K562 (cell line): ENCODE results near the gene SLC22A3. TPM values are rescaled to one million over a fixed set of nuclear protein-coding genes. Genes with fewer than 3 reads are reported as not detected.

ENCODE experiments used
- ATAC-seq: fragments of 200-7000 bp; cut with Tn5 transposase; 3 replicates; pipeline ENCODE4 v1.9.1; 2020; ENCODE audit warnings: moderate library complexity
- BruUV-seq: library from RNA; stranded (reverse); fragments of 400-500 nt; replicated peaks from 2 replicates; lab custom pipeline; 2021; lab: Mats Ljungman, UMichigan
- CTCF ChIA-PET: fragments of 300-600 bp; formaldehyde crosslinking; extraction: SDS; loops from one replicate; lab custom pipeline; 2021; ENCODE audit warnings: low intra/inter-chr PET ratio; lab: Yijun Ruan, JAX
- POLR2A ChIA-PET: fragments of 300-600, 350-650 bp; sonication (Branson Sonifier 250); formaldehyde crosslinking; extraction: SDS; loops from one replicate; lab custom pipeline; 2021; ENCODE audit warnings: antibody characterized with exemption, inconsistent platforms; lab: Yijun Ruan, JAX
- DNase-seq, 4 experiments: peaks; one replicate each; pipeline versions ENCODE4 v3.0.0 to v3.0.0-alpha.2; 2011 to 2018; ENCODE audit warnings: low spot score in 3 of 4, mixed read lengths in 3 of 4; ENCODE audit errors: extremely low read depth in 1 of 4
- FAIRE-seq: peaks from 2 replicates; lab custom pipeline; 2011; peaks lifted over from hg19 to GRCh38; lab: Jason Lieb, UNC
- H2AFZ ChIP-seq: 2 replicates; pipeline ENCODE4 v1.6.0; 2011; ENCODE audit warnings: low read depth, low read length, control low read depth, inconsistent platforms
- H3K27ac ChIP-seq: fragments of 200-600 bp; 3 replicates; pipeline ENCODE4 v1.8.0; 2011; ENCODE audit warnings: low read depth, mild to moderate bottlenecking, control low read depth, inconsistent platforms, low read length, moderate library complexity, mixed read lengths; ENCODE audit errors: extremely low read depth
- H3K27me3 ChIP-seq, 2 experiments: fragments of 300-600 bp in 1 of 2; 2 replicates in 1 of 2; 3 replicates in 1 of 2; pipeline versions ENCODE4 v1.6.0 to v1.8.0; 2011; ENCODE audit warnings: inconsistent platforms in 2 of 2, low read length in 2 of 2, mild to moderate bottlenecking in 1 of 2, mixed read lengths in 1 of 2, moderate library complexity in 1 of 2; ENCODE audit not compliant: control insufficient read depth in 2 of 2, insufficient read depth in 2 of 2
- H3K36me3 ChIP-seq: fragments of 300-600 bp; 3 replicates; pipeline ENCODE4 v1.8.0; 2011; ENCODE audit warnings: mild to moderate bottlenecking, low read length, inconsistent platforms; ENCODE audit not compliant: control insufficient read depth, insufficient read depth
- H3K4me1 ChIP-seq, 2 experiments: fragments of 200-600 bp in 1 of 2; replicated peaks in 1 of 2; 2 replicates in 1 of 2; 3 replicates in 1 of 2; pipeline versions ENCODE4 v1.5.1 to v1.8.0; 2011; ENCODE audit warnings: inconsistent platforms in 2 of 2, low read length in 2 of 2, mild to moderate bottlenecking in 1 of 2, mixed read lengths in 1 of 2, moderate library complexity in 1 of 2; ENCODE audit not compliant: control insufficient read depth in 2 of 2, insufficient read depth in 2 of 2
- H3K4me2 ChIP-seq: 2 replicates; pipeline ENCODE4 v1.6.1; 2011; ENCODE audit warnings: low read length, control low read depth, inconsistent platforms, mixed read lengths; ENCODE audit not compliant: insufficient read depth
- H3K4me3 ChIP-seq: fragments of 200-600 bp; sonication (generic), shearing (Covaris generic); 2 replicates; pipeline ENCODE4 v1.5.1; 2016; ENCODE audit warnings: control low read depth, inconsistent platforms
- H3K79me2 ChIP-seq: fragments of 200-600 bp; 3 replicates; pipeline ENCODE4 v1.8.0; 2011; ENCODE audit warnings: low read length, inconsistent platforms; ENCODE audit not compliant: control insufficient read depth, insufficient read depth
- H3K9ac ChIP-seq, 2 experiments: 2 replicates each; pipeline versions ENCODE4 v1.6.0 to v1.6.1; 2011; ENCODE audit warnings: low read depth in 2 of 2, low read length in 2 of 2, control low read depth in 1 of 2, inconsistent platforms in 1 of 2, mild to moderate bottlenecking in 1 of 2, mixed read lengths in 1 of 2; ENCODE audit not compliant: insufficient read depth in 1 of 2
- H3K9me1 ChIP-seq: one replicate; pipeline ENCODE4 v1.6.0; 2011; ENCODE audit warnings: inconsistent platforms, mild to moderate bottlenecking, low read length, moderate library complexity; ENCODE audit not compliant: control insufficient read depth, insufficient read depth
- H3K9me3 ChIP-seq: replicated peaks from 2 replicates; pipeline ENCODE4 v1.5.1; 2011; ENCODE audit warnings: low read depth, low read length, inconsistent platforms; ENCODE audit not compliant: control insufficient read depth, insufficient read depth
- H4K20me1 ChIP-seq: replicated peaks from 2 replicates; pipeline ENCODE4 v1.6.1; 2011; ENCODE audit warnings: low read length, inconsistent platforms, mixed read lengths; ENCODE audit not compliant: control insufficient read depth, insufficient read depth
- ARID3A ChIP-seq: IDR thresholded peaks from 2 replicates; pipeline ENCODE4 v1.6.1; 2012; ENCODE audit warnings: low read depth, low read length, improper control_type of control experiment, borderline replicate concordance
- CBFA2T2 ChIP-seq: fragments of 450-650 bp; conservative IDR thresholded peaks from 2 replicates; pipeline ENCODE4 v1.6.1; 2017; ENCODE audit warnings: mild to moderate bottlenecking
- CBX2 ChIP-seq: fragments of 200-600 bp; sonication (generic); IDR thresholded peaks from one replicate; pipeline ENCODE4 v1.6.1; 2012; ENCODE audit warnings: mild to moderate bottlenecking, low read length, inconsistent platforms; ENCODE audit not compliant: insufficient read depth, poor library complexity, severe bottlenecking
- CTCFL ChIP-seq: IDR thresholded peaks from 2 replicates; pipeline ENCODE4 v1.6.1; 2011; ENCODE audit warnings: borderline replicate concordance, low read depth, mild to moderate bottlenecking, moderate library complexity, low read length; ENCODE audit not compliant: insufficient read depth, poor library complexity, severe bottlenecking
- ESRRA ChIP-seq: fragments of 450-650 bp; IDR thresholded peaks from 2 replicates; pipeline ENCODE4 v1.6.1; 2014; ENCODE audit warnings: low read depth, mild to moderate bottlenecking, moderate library complexity, borderline replicate concordance
- FOXA3 ChIP-seq, 2 experiments: fragments of 450-650 bp in 1 of 2; sonication (generic) in 1 of 2; formaldehyde crosslinking; IDR thresholded peaks in 1 of 2; conservative IDR thresholded peaks in 1 of 2; 2 replicates each; pipeline versions ENCODE4 v1.4.0 to v1.8.0; 2020 to 2022; ENCODE audit warnings: mild to moderate bottlenecking in 2 of 2, missing genetic modification reagents in 1 of 2
- GTF2E2 ChIP-seq: fragments of 200-800 bp; sonication (Bioruptor generic); IDR thresholded peaks from 2 replicates; pipeline ENCODE4 v1.6.1; 2016; ENCODE audit warnings: missing genetic modification characterization, missing compliant biosample characterization
- HDAC2 ChIP-seq: fragments of 450-650 bp; IDR thresholded peaks from 2 replicates; pipeline ENCODE4 v1.6.1; 2016; ENCODE audit warnings: mild to moderate bottlenecking
- KAT2B ChIP-seq: IDR thresholded peaks from one replicate; pipeline ENCODE4 v1.6.1; 2012; ENCODE audit warnings: low read depth, mild to moderate bottlenecking, control low read depth, inconsistent platforms, low read length, moderate library complexity
- LARP7 ChIP-seq: fragments of 450-650 bp; IDR thresholded peaks from 2 replicates; pipeline ENCODE4 v1.6.1; 2016
- NEUROD1 ChIP-seq: fragments of 150-350 bp; IDR thresholded peaks from 2 replicates; pipeline ENCODE4 v1.6.1; 2014; ENCODE audit warnings: borderline replicate concordance, low read length, low read depth; ENCODE audit not compliant: partially characterized antibody
- NR0B1 ChIP-seq: fragments of 450-650 bp; IDR thresholded peaks from one replicate; pipeline ENCODE4 v1.6.1; 2018; ENCODE audit warnings: mild to moderate bottlenecking, moderate library complexity; ENCODE audit not compliant: partially characterized antibody
- RBM15 ChIP-seq: fragments of 200-400 bp; formaldehyde crosslinking; IDR thresholded peaks from 2 replicates; pipeline ENCODE4 v1.6.1; 2018; ENCODE audit warnings: mild to moderate bottlenecking, low read length, moderate library complexity; ENCODE audit not compliant: insufficient read depth
- SIRT6 ChIP-seq: IDR thresholded peaks from one replicate; pipeline ENCODE4 v1.6.1; 2012; ENCODE audit warnings: low read depth, mild to moderate bottlenecking, control low read depth, inconsistent platforms, low read length, moderate library complexity
- SUPT5H ChIP-seq: fragments of 450-650 bp; IDR thresholded peaks from 2 replicates; pipeline ENCODE4 v1.6.1; 2016
- TSC22D4 ChIP-seq: fragments of 450-650 bp; IDR thresholded peaks from 2 replicates; pipeline ENCODE4 v1.6.1; 2016; ENCODE audit warnings: missing genetic modification characterization, missing biosample characterization, control low read depth
- ZNF212 ChIP-seq: fragments of 450-650 bp; formaldehyde crosslinking; IDR thresholded peaks from 2 replicates; pipeline ENCODE4 v1.4.0; 2020; ENCODE audit warnings: mild to moderate bottlenecking
- WGBS: fragments of 100-300 bp; shearing (Covaris generic); methylation state at CpG from one replicate; pipeline ENCODE4 v1.1.6; 2016; ENCODE audit warnings: low coverage, mixed read lengths; ENCODE audit not compliant: insufficient coverage; ENCODE audit errors: missing lambda C conversion rate; 5-methylcytosine and 5-hydroxymethylcytosine counted together
- in situ Hi-C: fragments of 300-500 bp; cut with MboI; formaldehyde crosslinking; loops from 4 replicates; pipeline ENCODE4 v1.15.0; 2018; ENCODE audit warnings: inconsistent platforms, mixed read lengths
- intact Hi-C: fragments of 100-400 bp; cut with micrococcal nuclease; formaldehyde crosslinking; loops from 2 replicates; pipeline ENCODE4 v1.14.2; 2022
- polyA plus RNA-seq, 8 experiments: library from polyadenylated mRNA; depleted of rRNA in 4 of 8; stranded (reverse) in 5 of 8; unstranded in 3 of 8; fragments of >200 nt; fragmentation: Nextera tagmentation in 2 of 8; fragmentation: Illumina TruSeq in 1 of 8; extraction: Ambion mirVana in 2 of 8; extraction: Trizol in 1 of 8; gene quantifications; 2 replicates each; pipeline versions ENCODE4 v1.2.1 to v1.2.3, GENCODE V29; 2011 to 2014; ENCODE audit warnings: inconsistent platforms in 1 of 8, missing spikeins in 1 of 8
- total RNA-seq, 7 experiments: library from RNA; depleted of rRNA in 6 of 7; stranded (reverse); fragments of >200 nt in 6 of 7; fragmentation: Illumina TruSeq in 2 of 7; extraction: Trizol in 2 of 7; gene quantifications; 2 replicates each; pipeline versions ENCODE4 v1.2.1 to v1.2.3, GENCODE V29; 2011 to 2021; ENCODE audit warnings: low replicate concordance in 1 of 7

The SLC22A3 gene
- total and polyA plus RNA-seq, 9 of the 15 experiments (the other 6 are each of a cell fraction or from before 2014, with no cell fraction given) = not detected

- ATAC-seq (no peak), FAIRE-seq (no peak), DNase-seq (no peak)
- Histone ChIP-seq H3K9me3 (no peaks in the 10 kb centered on the region), H2AFZ (no peak overlapping the region), H4K20me1 (no peaks in the 10 kb centered on the region; the same call in 1 of the 2 replicates), H3K9me1 (no peaks in the 10 kb centered on the region), H3K36me3 (no peaks in the 10 kb centered on the region), H3K4me1 (no peaks in the 10 kb centered on the region), H3K27me3 (peaks cover 0 to 19% of the 10 kb centered on the region in 2 experiments; a peak in 2 of 5 replicates), H3K9ac (no peak overlapping the region), H3K79me2 (no peaks in the 10 kb centered on the region), H3K4me2 (no peak overlapping the region), H3K4me3 (no peak overlapping the region), H3K27ac (no peak overlapping the region)
- TF ChIP-seq GTF2E2 (tag) (no peak), LARP7 (no peak), ARID3A (no peak), SIRT6 (no peak), KAT2B (no peak), ESRRA (no peak), SUPT5H (no peak), TSC22D4 (tag) (no peak), NR0B1 (no peak), CTCFL (no peak), CBFA2T2 (no peak), NEUROD1 (no peak), FOXA3 (CRISPR knock-in tag; conservative IDR thresholded peaks at IDR 0.05 in 1 of 2, IDR thresholded peaks at IDR 0.05 in 1 of 2) (no peak), ZNF212 (CRISPR knock-in tag) (no peak), CBX2 (no peak), HDAC2 (no peak), RBM15 (no peak)
- no TSS peak for BruUV-seq
- intact Hi-C loops = no loop called here
- ChIA-PET CTCF (no interaction called here), POLR2A (no interaction called here)
- WGBS = 2% methylated on average over 8 of the region's 8 CpGs
- in situ Hi-C loops = no loop called here
Measured at GRCh38 chr6:160328447-160328846, 19.7 kb upstream of the SLC22A3 start.
